HepG2 (cell line): ENCODE results near the gene SPPL3. TPM values are rescaled to one million over a fixed set of nuclear protein-coding genes. Genes with fewer than 3 reads are reported as not detected.
A peak's percentile ranks its signal among the peaks of the same experiment; 100 is the strongest.

Experiments
- ATRX ChIP-seq: sonication (generic); formaldehyde crosslinking; IDR thresholded peaks from 2 replicates; pipeline ENCODE4 v1.4.0; 2020; ENCODE audit warnings: missing genetic modification reagents, borderline replicate concordance
- EHMT2 ChIP-seq: fragments of 200-600 bp; sonication (generic); IDR thresholded peaks from 2 replicates; pipeline ENCODE4 v1.7.0; 2017; ENCODE audit warnings: antibody characterized with exemption, low read depth, low read length, borderline replicate concordance
- HDAC1 ChIP-seq: sonication (generic); formaldehyde crosslinking; IDR thresholded peaks from 2 replicates; pipeline ENCODE4 v1.5.1; 2020; ENCODE audit warnings: mild to moderate bottlenecking, missing genetic modification reagents
- HOXA9 ChIP-seq: sonication (generic); formaldehyde crosslinking; IDR thresholded peaks from 2 replicates; pipeline ENCODE4 v1.8.1; 2022; ENCODE audit warnings: missing genetic modification reagents, mild to moderate bottlenecking, moderate library complexity, borderline replicate concordance
- MAFK ChIP-seq, 2 experiments: IDR thresholded peaks in 1 of 2; conservative IDR thresholded peaks in 1 of 2; 2 replicates each; pipeline ENCODE4 v1.6.1; 2011; ENCODE audit warnings: improper control_type of control experiment in 2 of 2, low read length in 2 of 2
- MBD4 ChIP-seq: IDR thresholded peaks from 2 replicates; pipeline ENCODE4 v1.6.1; 2012; ENCODE audit warnings: low read length, inconsistent platforms, borderline replicate concordance
- MEF2D ChIP-seq: sonication (generic); formaldehyde crosslinking; IDR thresholded peaks from 2 replicates; pipeline ENCODE4 v1.5.1; 2020; ENCODE audit warnings: mild to moderate bottlenecking, missing genetic modification reagents
- NFIB ChIP-seq: sonication (generic); formaldehyde crosslinking; IDR thresholded peaks from 2 replicates; pipeline ENCODE4 v1.9.0; 2021; ENCODE audit warnings: missing genetic modification reagents, mild to moderate bottlenecking, borderline replicate concordance
- POLR2A ChIP-seq, 2 experiments: IDR thresholded peaks; 2 replicates each; pipeline ENCODE4 v1.6.1; 2011; ENCODE audit warnings: low read depth in 2 of 2, low read length in 2 of 2, mild to moderate bottlenecking in 1 of 2, moderate library complexity in 1 of 2; ENCODE audit not compliant: insufficient read depth in 1 of 2
- POLR2G ChIP-seq: fragments of 200-400 bp; formaldehyde crosslinking; IDR thresholded peaks from 2 replicates; pipeline ENCODE4 v1.6.1; 2018; ENCODE audit warnings: mild to moderate bottlenecking, low read depth, low read length, moderate library complexity
- XRCC5 ChIP-seq: fragments of 200-400 bp; formaldehyde crosslinking; optimal IDR thresholded peaks from 2 replicates; pipeline ENCODE3; 2017; ENCODE audit warnings: mild to moderate bottlenecking, low read length
- ZKSCAN1 ChIP-seq: fragments of 150-350 bp; IDR thresholded peaks from 2 replicates; pipeline ENCODE4 v1.6.1; 2014; ENCODE audit warnings: low read length
- ZKSCAN8 ChIP-seq: IDR thresholded peaks from 2 replicates; pipeline ENCODE4 v1.6.1; 2016; ENCODE audit warnings: borderline replicate concordance, missing genetic modification reagents, missing compliant biosample characterization
- ZNF44 ChIP-seq: sonication (generic); formaldehyde crosslinking; IDR thresholded peaks from 2 replicates; pipeline ENCODE4 v1.5.1; 2020; ENCODE audit warnings: mild to moderate bottlenecking, missing genetic modification reagents
- ZNF629 ChIP-seq: sonication (generic); formaldehyde crosslinking; conservative IDR thresholded peaks from 2 replicates; pipeline ENCODE4 v1.5.0; 2020; ENCODE audit warnings: missing genetic modification reagents
- ZNF720 ChIP-seq: sonication (generic); formaldehyde crosslinking; IDR thresholded peaks from 2 replicates; pipeline ENCODE4 v1.4.0; 2020; ENCODE audit warnings: missing genetic modification reagents
- polyA plus RNA-seq, 8 experiments: library from polyadenylated mRNA; depleted of rRNA in 3 of 8; stranded (reverse) in 7 of 8; unstranded in 1 of 8; fragments of >200 nt; fragmentation: Illumina TruSeq in 4 of 8; extraction: Trizol in 4 of 8; gene quantifications; 2 replicates each; pipeline versions ENCODE4 v1.2.1 to v1.2.3, GENCODE V29; 2011 to 2016; ENCODE audit warnings: low read depth in 4 of 8, missing spikeins in 1 of 8, mixed read lengths in 1 of 8; ENCODE audit not compliant: insufficient read depth in 1 of 8
- total RNA-seq, 5 experiments: library from RNA; depleted of rRNA; stranded (reverse); fragments of >200 nt; fragmentation: Illumina TruSeq; extraction: Trizol; gene quantifications; 2 replicates each; pipeline ENCODE4 v1.2.3, GENCODE V29; 2016; ENCODE audit warnings: low read depth in 1 of 5
- TF ChIP-seq, protein P1 (sequence below): sonication (generic); formaldehyde crosslinking; conservative IDR thresholded peaks from 2 replicates; pipeline ENCODE4 v1.4.0; 2020; ENCODE audit warnings: missing genetic modification reagents
- TF ChIP-seq, protein P2 (sequence below): sonication (generic); formaldehyde crosslinking; conservative IDR thresholded peaks from 2 replicates; pipeline ENCODE4 v1.4.0; 2020; ENCODE audit warnings: missing genetic modification reagents
- TF ChIP-seq, protein P3 (sequence below): sonication (generic); formaldehyde crosslinking; IDR thresholded peaks from 2 replicates; pipeline ENCODE4 v1.4.0; 2020; ENCODE audit warnings: missing genetic modification reagents, borderline replicate concordance
- TF ChIP-seq, protein P4 (sequence below): IDR thresholded peaks from 2 replicates; pipeline ENCODE4 v1.6.1; 2016

SPPL3 gene
- total and polyA plus RNA-seq, 2 of the 13 experiments (the other 11 are each of a cell fraction or from before 2014, with no cell fraction given): 8.9 to 9.1 TPM

DNA sequence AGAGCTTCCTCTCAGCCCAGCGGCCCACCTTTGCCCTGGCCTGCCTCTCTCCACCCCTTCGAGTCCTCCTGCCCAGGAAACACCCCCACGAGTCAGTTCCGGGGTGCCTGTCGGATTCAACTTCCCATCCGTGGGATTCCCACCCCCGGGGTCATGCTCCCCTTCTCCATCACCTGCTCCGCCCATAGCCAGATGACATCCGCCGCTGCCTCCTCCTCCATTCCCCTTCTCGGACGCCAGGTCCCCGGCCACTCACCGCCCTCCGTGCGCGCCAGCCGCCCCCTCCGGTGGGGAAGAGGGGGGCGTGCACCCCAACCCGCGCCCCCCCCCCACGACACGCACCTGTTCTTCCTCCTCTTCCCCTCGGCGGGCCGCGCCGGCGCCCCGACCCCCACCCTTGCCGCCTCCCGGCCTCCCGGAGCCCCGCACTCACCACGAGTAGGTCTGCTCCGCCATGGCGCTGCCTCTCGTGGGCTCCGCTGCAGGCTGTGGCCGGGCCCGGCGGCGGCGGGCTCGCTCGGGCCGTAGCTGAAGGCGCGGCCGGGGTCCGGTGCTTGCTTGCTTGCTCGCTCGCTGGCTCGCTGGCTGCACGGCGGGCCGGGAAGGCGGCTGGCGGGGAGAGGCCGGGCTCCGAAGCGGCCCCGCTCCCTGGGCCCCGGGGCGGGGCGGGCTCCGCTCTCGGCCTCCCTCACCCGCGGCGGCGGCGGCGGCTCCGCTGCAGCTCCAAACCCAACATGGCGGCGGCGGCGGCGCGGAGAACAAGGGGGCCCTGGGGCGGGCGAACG lies 554 bp downstream of the SPPL3 start (continued):
- TF ChIP-seq HOXA9 (CRISPR knock-in tag): no peak
- 0 out of 4 replicates have a peak, but pooled peaks of 1 of the 2 experiments have one; percentile 40 for TF ChIP-seq POLR2A (IDR thresholded peaks at IDR 0.05; ENCODE audit: insufficient read depth in 1 of 2, low read depth in 2 of 2, low read length in 2 of 2)
- TF ChIP-seq POLR2G: peak; percentile 33; the same call in 1 of the 2 replicates
- TF ChIP-seq MEF2D (CRISPR knock-in tag): no peak
- no peak for TF ChIP-seq ZNF629
- TF ChIP-seq MBD4: no peak
- no peak for TF ChIP-seq ZKSCAN8 (CRISPR knock-in tag)
- TF ChIP-seq NFIB: no peak
- TF ChIP-seq, protein P1, sequence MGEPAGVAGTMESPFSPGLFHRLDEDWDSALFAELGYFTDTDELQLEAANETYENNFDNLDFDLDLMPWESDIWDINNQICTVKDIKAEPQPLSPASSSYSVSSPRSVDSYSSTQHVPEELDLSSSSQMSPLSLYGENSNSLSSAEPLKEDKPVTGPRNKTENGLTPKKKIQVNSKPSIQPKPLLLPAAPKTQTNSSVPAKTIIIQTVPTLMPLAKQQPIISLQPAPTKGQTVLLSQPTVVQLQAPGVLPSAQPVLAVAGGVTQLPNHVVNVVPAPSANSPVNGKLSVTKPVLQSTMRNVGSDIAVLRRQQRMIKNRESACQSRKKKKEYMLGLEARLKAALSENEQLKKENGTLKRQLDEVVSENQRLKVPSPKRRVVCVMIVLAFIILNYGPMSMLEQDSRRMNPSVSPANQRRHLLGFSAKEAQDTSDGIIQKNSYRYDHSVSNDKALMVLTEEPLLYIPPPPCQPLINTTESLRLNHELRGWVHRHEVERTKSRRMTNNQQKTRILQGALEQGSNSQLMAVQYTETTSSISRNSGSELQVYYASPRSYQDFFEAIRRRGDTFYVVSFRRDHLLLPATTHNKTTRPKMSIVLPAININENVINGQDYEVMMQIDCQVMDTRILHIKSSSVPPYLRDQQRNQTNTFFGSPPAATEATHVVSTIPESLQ (CRISPR knock-in tag): no peak
- TF ChIP-seq ZNF720: no peak
- TF ChIP-seq EHMT2: no peak
- TF ChIP-seq ZNF44 (CRISPR knock-in tag): no peak
- no peak for TF ChIP-seq MAFK (conservative IDR thresholded peaks at IDR 0.05 in 1 of 2, IDR thresholded peaks at IDR 0.05 in 1 of 2; ENCODE audit: low read length in 2 of 2)
- TF ChIP-seq, protein P2, sequence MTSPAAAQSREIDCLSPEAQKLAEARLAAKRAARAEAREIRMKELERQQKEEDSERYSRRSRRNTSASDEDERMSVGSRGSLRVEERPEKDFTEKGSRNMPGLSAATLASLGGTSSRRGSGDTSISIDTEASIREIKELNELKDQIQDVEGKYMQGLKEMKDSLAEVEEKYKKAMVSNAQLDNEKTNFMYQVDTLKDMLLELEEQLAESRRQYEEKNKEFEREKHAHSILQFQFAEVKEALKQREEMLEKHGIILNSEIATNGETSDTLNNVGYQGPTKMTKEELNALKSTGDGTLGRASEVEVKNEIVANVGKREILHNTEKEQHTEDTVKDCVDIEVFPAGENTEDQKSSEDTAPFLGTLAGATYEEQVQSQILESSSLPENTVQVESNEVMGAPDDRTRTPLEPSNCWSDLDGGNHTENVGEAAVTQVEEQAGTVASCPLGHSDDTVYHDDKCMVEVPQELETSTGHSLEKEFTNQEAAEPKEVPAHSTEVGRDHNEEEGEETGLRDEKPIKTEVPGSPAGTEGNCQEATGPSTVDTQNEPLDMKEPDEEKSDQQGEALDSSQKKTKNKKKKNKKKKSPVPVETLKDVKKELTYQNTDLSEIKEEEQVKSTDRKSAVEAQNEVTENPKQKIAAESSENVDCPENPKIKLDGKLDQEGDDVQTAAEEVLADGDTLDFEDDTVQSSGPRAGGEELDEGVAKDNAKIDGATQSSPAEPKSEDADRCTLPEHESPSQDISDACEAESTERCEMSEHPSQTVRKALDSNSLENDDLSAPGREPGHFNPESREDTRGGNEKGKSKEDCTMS (CRISPR knock-in tag): no peak
- no peak for TF ChIP-seq XRCC5
- no peak for TF ChIP-seq ZKSCAN1
- peak; percentile 45; the same call in 1 of the 2 replicates for TF ChIP-seq HDAC1 (CRISPR knock-in tag)
- TF ChIP-seq, protein P3, sequence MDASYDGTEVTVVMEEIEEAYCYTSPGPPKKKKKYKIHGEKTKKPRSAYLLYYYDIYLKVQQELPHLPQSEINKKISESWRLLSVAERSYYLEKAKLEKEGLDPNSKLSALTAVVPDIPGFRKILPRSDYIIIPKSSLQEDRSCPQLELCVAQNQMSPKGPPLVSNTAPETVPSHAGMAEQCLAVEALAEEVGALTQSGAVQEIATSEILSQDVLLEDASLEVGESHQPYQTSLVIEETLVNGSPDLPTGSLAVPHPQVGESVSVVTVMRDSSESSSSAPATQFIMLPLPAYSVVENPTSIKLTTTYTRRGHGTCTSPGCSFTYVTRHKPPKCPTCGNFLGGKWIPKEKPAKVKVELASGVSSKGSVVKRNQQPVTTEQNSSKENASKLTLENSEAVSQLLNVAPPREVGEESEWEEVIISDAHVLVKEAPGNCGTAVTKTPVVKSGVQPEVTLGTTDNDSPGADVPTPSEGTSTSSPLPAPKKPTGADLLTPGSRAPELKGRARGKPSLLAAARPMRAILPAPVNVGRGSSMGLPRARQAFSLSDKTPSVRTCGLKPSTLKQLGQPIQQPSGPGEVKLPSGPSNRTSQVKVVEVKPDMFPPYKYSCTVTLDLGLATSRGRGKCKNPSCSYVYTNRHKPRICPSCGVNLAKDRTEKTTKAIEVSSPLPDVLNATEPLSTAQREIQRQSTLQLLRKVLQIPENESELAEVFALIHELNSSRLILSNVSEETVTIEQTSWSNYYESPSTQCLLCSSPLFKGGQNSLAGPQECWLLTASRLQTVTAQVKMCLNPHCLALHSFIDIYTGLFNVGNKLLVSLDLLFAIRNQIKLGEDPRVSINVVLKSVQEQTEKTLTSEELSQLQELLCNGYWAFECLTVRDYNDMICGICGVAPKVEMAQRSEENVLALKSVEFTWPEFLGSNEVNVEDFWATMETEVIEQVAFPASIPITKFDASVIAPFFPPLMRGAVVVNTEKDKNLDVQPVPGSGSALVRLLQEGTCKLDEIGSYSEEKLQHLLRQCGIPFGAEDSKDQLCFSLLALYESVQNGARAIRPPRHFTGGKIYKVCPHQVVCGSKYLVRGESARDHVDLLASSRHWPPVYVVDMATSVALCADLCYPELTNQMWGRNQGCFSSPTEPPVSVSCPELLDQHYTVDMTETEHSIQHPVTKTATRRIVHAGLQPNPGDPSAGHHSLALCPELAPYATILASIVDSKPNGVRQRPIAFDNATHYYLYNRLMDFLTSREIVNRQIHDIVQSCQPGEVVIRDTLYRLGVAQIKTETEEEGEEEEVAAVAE (CRISPR knock-in tag): no peak
- no peak for TF ChIP-seq ATRX (CRISPR knock-in tag)
- TF ChIP-seq, protein P4, sequence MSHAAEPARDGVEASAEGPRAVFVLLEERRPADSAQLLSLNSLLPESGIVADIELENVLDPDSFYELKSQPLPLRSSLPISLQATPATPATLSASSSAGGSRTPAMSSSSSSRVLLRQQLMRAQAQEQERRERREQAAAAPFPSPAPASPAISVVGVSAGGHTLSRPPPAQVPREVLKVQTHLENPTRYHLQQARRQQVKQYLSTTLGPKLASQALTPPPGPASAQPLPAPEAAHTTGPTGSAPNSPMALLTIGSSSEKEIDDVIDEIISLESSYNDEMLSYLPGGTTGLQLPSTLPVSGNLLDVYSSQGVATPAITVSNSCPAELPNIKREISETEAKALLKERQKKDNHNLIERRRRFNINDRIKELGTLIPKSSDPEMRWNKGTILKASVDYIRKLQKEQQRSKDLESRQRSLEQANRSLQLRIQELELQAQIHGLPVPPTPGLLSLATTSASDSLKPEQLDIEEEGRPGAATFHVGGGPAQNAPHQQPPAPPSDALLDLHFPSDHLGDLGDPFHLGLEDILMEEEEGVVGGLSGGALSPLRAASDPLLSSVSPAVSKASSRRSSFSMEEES: 0 out of 2 replicates have a peak, but pooled peaks have one; percentile 18
